ENCODE results near the gene MAP7D2. TPM values are rescaled to one million over a fixed set of nuclear protein-coding genes. Genes with fewer than 3 reads are reported as not detected.

Gene MAP7D2
- polyA plus RNA-seq, 3 donors = 2.7 to 3.5 (median 3.1) TPM

DNA sequence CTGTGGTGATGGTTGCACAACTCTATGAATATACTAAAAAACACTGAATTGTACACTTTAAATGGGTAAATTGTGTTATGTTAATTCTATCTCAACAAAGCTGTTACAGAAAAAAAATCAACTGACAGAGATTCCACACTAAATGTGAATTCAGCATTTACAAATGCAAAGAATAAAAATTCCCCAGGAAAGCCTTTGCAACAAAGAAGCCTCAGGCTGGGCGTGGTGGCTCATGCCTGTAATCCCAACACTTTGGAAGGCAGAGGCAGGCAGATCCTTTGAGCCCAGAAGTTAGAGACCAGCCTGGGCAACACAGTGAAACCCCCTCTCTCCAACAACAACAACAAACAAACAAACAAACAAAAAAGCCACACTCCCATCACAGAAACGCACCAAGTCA is 134.8 kb downstream of the MAP7D2 start:
- no peak for DNase-seq (ENCODE audit: low read depth in 3 of 3, low spot score in 2 of 3)

GRCh38 chrX:19975845-19976244 is 140.9 kb downstream of the MAP7D2 start:
- DNase-seq (ENCODE audit: low read depth in 3 of 3, low spot score in 2 of 3) = no peak

GRCh38 chrX:19972984-19973383 is 143.7 kb downstream of the MAP7D2 start:
- no peak for DNase-seq (ENCODE audit: low read depth in 3 of 3, low spot score in 2 of 3)

- DNase-seq (ENCODE audit: low read depth in 3 of 3, low spot score in 2 of 3) = no peak
Observed at GRCh38 chrX:19968276-19968675, 148.4 kb downstream of the MAP7D2 start.

DNA sequence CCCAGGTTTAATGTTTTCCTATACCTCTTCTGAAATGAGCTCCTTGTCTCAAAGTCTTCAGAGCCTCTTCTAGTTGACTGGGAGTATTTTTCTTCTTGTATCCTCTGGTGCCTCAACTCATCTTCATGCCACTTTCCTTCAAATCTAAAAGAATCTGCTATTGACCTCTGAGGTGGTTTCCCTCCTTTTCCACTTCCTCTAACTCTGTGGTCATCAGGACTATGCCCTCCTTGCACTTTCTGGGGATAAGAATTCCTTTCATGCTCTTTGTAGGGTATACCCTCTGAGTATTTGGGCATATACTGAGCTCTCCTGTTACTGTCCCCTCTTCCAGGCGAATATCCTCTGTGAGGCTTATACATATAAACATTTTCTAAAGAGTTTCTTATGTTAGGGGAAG is 150.7 kb downstream of the MAP7D2 start:
- no peak for DNase-seq (ENCODE audit: low read depth in 3 of 3, low spot score in 2 of 3)

- DNase-seq (ENCODE audit: low read depth in 3 of 3, low spot score in 2 of 3) = no peak
Observed at GRCh38 chrX:19964017-19964710, 152.5 kb downstream of the MAP7D2 start.

GRCh38 chrX:19960913-19961312 is 155.8 kb downstream of the MAP7D2 start:
- no peak for DNase-seq (ENCODE audit: low read depth in 3 of 3, low spot score in 2 of 3)

GRCh38 chrX:19958552-19959486 is 157.9 kb downstream of the MAP7D2 start:
- no peak for DNase-seq (ENCODE audit: low read depth in 3 of 3, low spot score in 2 of 3)

DNA sequence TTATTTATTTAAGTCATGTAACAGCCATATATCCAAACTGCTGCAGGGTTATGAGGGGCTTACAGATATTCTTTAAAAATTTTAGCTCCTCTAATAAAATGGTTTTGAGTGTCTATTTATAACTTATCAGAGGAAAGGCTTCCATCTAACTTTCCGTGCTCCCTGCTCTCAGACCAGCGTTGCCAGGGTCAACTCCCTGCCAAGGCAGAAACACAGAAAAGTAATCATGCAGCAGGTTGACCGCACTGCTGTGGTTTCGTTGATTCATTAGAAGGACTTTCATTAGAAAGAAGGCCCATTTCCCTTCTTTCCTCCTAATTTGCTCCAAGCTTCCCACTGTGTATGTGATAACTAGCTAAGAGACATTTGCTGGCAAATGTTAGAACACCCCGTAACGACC is 159.8 kb downstream of the MAP7D2 start:
- no peak for DNase-seq (ENCODE audit: low read depth in 3 of 3, low spot score in 2 of 3)

Other genes starting within 250 kb of the MAP7D2 start
- 10 to 100 TPM; 39.6 to 43.0 (median 42.9) TPM for gene SH3KBP1, start 229.3 kb downstream of the MAP7D2 start, polyA plus RNA-seq (ENCODE audit: insufficient read length in 3 of 3)
- 10 to 100 TPM; 10.7 to 14.1 (median 12.4) TPM for gene BCLAF3, start 125.8 kb downstream of the MAP7D2 start, polyA plus RNA-seq (ENCODE audit: insufficient read length in 3 of 3)
- 100 to 1,000 TPM in 2 of 3 donors, 10 to 100 TPM in 1; 92.6 to 107 (median 102) TPM for gene EIF1AX, start 24.9 kb upstream of the MAP7D2 start, polyA plus RNA-seq (ENCODE audit: insufficient read length in 3 of 3)
- gene RPS6KA3, start 150.0 kb upstream of the MAP7D2 start, polyA plus RNA-seq (ENCODE audit: insufficient read length in 3 of 3) = 10 to 100 TPM; 34.3 to 36.7 (median 34.7) TPM

Data from right renal cortex interstitium (tissue), 3 donors.